ENCODE measurements around the gene COL16A1.

DNA sequence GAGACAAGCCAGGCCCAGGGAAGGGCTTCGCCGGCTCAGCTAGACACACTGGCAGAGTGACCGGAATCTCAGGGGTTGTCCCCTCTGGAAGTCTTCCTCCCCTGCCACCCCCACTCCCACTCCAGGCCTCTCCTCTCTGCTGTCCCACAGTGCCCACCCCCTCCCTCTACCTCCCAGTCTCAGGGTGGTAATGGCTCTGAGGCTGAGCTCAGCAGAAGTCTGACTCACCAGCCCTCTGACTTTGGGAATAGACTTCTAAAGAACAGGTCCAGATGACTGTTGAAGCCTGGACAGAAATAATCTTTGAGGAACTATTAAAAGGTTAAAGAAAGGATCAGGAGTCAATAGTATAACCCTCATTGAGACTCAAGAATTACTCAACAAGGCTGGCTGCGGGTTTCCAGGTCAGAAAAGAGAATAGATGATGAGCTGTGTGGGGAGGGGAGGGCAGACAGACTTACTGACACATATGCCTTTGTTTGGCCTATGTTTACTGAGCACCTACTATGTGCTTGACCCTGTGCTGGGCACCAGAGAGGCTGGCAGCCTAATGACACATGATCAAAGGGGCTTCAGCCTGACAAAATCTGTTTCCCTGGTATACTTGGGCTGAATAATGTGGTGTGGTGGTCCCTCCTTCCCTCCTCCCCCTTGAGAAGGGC lies 78.1 kb downstream of the COL16A1 start:
- TF ChIP-seq, protein P1, sequence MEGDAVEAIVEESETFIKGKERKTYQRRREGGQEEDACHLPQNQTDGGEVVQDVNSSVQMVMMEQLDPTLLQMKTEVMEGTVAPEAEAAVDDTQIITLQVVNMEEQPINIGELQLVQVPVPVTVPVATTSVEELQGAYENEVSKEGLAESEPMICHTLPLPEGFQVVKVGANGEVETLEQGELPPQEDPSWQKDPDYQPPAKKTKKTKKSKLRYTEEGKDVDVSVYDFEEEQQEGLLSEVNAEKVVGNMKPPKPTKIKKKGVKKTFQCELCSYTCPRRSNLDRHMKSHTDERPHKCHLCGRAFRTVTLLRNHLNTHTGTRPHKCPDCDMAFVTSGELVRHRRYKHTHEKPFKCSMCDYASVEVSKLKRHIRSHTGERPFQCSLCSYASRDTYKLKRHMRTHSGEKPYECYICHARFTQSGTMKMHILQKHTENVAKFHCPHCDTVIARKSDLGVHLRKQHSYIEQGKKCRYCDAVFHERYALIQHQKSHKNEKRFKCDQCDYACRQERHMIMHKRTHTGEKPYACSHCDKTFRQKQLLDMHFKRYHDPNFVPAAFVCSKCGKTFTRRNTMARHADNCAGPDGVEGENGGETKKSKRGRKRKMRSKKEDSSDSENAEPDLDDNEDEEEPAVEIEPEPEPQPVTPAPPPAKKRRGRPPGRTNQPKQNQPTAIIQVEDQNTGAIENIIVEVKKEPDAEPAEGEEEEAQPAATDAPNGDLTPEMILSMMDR (IDR thresholded peaks at IDR 0.05) = no peak
- TF ChIP-seq POLR2A (IDR thresholded peaks at IDR 0.05) = no peak
